ENCODE measurements around the gene HELZ.

The HELZ gene

GRCh38 chr17:67035131-67036083 lies 209.6 kb downstream of the HELZ start:
- Mint-ChIP-seq H3K9me3 (no peaks in the 10 kb centered on the region), H3K27me3 (ENCODE audit: low read depth) (no peaks in the 10 kb centered on the region), H3K36me3 (ENCODE audit: low read depth) (no peaks in the 10 kb centered on the region), H3K4me3 (no peak overlapping the region), H3K4me1 (no peaks in the 10 kb centered on the region), H3K27ac (no peak overlapping the region)
- TF ChIP-seq CTCF (IDR thresholded peaks at IDR 0.05; ENCODE audit: unreplicated experiment in 3 of 3): no peak

- TF ChIP-seq CTCF (IDR thresholded peaks at IDR 0.05; ENCODE audit: unreplicated experiment in 3 of 3): no peak
- Mint-ChIP-seq H3K4me1 (no peaks in the 10 kb centered on the region), H3K27ac (no peak overlapping the region), H3K36me3 (ENCODE audit: low read depth) (no peaks in the 10 kb centered on the region), H3K4me3 (no peak overlapping the region), H3K27me3 (ENCODE audit: low read depth) (no peaks in the 10 kb centered on the region), H3K9me3 (no peaks in the 10 kb centered on the region)
Measured at GRCh38 chr17:67033613-67034012, 211.4 kb downstream of the HELZ start.

- Mint-ChIP-seq H3K4me3 (no peak overlapping the region), H3K9me3 (no peaks in the 10 kb centered on the region), H3K27me3 (ENCODE audit: low read depth) (no peaks in the 10 kb centered on the region), H3K36me3 (ENCODE audit: low read depth) (no peaks in the 10 kb centered on the region), H3K27ac (no peak overlapping the region), H3K4me1 (no peaks in the 10 kb centered on the region)
- TF ChIP-seq CTCF (IDR thresholded peaks at IDR 0.05; ENCODE audit: unreplicated experiment in 3 of 3): no peak
Measured at GRCh38 chr17:67032985-67033384, 212.0 kb downstream of the HELZ start.

GRCh38 chr17:67032382-67032781 lies 212.6 kb downstream of the HELZ start:
- no peaks in the 10 kb centered on the region for H3K9me3 Mint-ChIP-seq

GRCh38 chr17:67030641-67031040 lies 214.4 kb downstream of the HELZ start:
- Mint-ChIP-seq H3K4me3 (no peak overlapping the region), H3K27me3 (ENCODE audit: low read depth) (no peaks in the 10 kb centered on the region), H3K36me3 (ENCODE audit: low read depth) (no peaks in the 10 kb centered on the region), H3K9me3 (no peaks in the 10 kb centered on the region), H3K4me1 (no peaks in the 10 kb centered on the region), H3K27ac (no peak overlapping the region)
- no peak for TF ChIP-seq CTCF (IDR thresholded peaks at IDR 0.05; ENCODE audit: unreplicated experiment in 3 of 3)

More at GRCh38 chr17:67032382-67032781, 212.6 kb downstream of the HELZ start:
- TF ChIP-seq CTCF (IDR thresholded peaks at IDR 0.05; ENCODE audit: unreplicated experiment in 3 of 3): no peak
- Mint-ChIP-seq H3K36me3 (ENCODE audit: low read depth) (no peaks in the 10 kb centered on the region), H3K27ac (no peak overlapping the region), H3K4me3 (no peak overlapping the region), H3K27me3 (ENCODE audit: low read depth) (no peaks in the 10 kb centered on the region), H3K4me1 (no peaks in the 10 kb centered on the region)

Measured in nephron (organoid).